Ishikawa (cell line): Measurements from ENCODE around the gene NRG2.

Experiments
- CREB1 ChIP-seq: IDR thresholded peaks from 2 replicates; pipeline ENCODE4 v1.6.1; 2012; ENCODE audit warnings: low read depth
- EGR1 ChIP-seq: IDR thresholded peaks from 2 replicates; pipeline ENCODE4 v1.6.1; 2012
- EP300 ChIP-seq: IDR thresholded peaks from 2 replicates; pipeline ENCODE4 v1.6.1; 2012; ENCODE audit warnings: borderline replicate concordance
- FOXM1 ChIP-seq: IDR thresholded peaks from 2 replicates; pipeline ENCODE4 v1.6.1; 2012; ENCODE audit warnings: low read depth, borderline replicate concordance
- RAD21 ChIP-seq: IDR thresholded peaks from 2 replicates; pipeline ENCODE4 v1.6.1; 2012; ENCODE audit warnings: low read depth
- REST ChIP-seq: IDR thresholded peaks from 2 replicates; pipeline ENCODE4 v1.6.1; 2012; ENCODE audit warnings: low read depth, mild to moderate bottlenecking
- TAF1 ChIP-seq: IDR thresholded peaks from 2 replicates; pipeline ENCODE4 v1.6.1; 2012; ENCODE audit warnings: low read depth, mild to moderate bottlenecking
- TEAD4 ChIP-seq: IDR thresholded peaks from 2 replicates; pipeline ENCODE4 v1.6.1; 2012
- ZBTB7A ChIP-seq: IDR thresholded peaks from 2 replicates; pipeline ENCODE4 v1.6.1; 2012; ENCODE audit warnings: low read depth
- TF ChIP-seq, protein P1 (sequence below): IDR thresholded peaks from 2 replicates; pipeline ENCODE4 v1.6.1; 2012

GRCh38 chr5:139843991-139844390 is 199.1 kb downstream of the NRG2 start:
- TF ChIP-seq FOXM1 (no peak), EP300 (no peak), TAF1 (no peak), TEAD4 (no peak), EGR1 (no peak), ZBTB7A (no peak), REST (no peak), RAD21 (no peak), CREB1 (no peak)
- TF ChIP-seq, protein P1, sequence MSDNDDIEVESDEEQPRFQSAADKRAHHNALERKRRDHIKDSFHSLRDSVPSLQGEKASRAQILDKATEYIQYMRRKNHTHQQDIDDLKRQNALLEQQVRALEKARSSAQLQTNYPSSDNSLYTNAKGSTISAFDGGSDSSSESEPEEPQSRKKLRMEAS = no peak
